ENCODE results near the gene ADAMTS19.

The ADAMTS19 gene

GRCh38 chr5:129771058-129771838 is 311.1 kb downstream of the ADAMTS19 start:
- DNase-seq (ENCODE audit: low read depth in 2 of 2) = peak; percentile 68 to 71
- TF ChIP-seq, protein P1, sequence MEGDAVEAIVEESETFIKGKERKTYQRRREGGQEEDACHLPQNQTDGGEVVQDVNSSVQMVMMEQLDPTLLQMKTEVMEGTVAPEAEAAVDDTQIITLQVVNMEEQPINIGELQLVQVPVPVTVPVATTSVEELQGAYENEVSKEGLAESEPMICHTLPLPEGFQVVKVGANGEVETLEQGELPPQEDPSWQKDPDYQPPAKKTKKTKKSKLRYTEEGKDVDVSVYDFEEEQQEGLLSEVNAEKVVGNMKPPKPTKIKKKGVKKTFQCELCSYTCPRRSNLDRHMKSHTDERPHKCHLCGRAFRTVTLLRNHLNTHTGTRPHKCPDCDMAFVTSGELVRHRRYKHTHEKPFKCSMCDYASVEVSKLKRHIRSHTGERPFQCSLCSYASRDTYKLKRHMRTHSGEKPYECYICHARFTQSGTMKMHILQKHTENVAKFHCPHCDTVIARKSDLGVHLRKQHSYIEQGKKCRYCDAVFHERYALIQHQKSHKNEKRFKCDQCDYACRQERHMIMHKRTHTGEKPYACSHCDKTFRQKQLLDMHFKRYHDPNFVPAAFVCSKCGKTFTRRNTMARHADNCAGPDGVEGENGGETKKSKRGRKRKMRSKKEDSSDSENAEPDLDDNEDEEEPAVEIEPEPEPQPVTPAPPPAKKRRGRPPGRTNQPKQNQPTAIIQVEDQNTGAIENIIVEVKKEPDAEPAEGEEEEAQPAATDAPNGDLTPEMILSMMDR (IDR thresholded peaks at IDR 0.05; ENCODE audit: low read depth, low read length) = peak; percentile 86
- no peak overlapping the region for H3K4me3 ChIP-seq (replicated peaks in 1 of 2; ENCODE audit: low read depth in 2 of 2, low read length in 2 of 2)

GRCh38 chr5:129773376-129773775 is 313.3 kb downstream of the ADAMTS19 start:
- DNase-seq (ENCODE audit: low read depth in 2 of 2) = no peak
- TF ChIP-seq, protein P1 (IDR thresholded peaks at IDR 0.05; ENCODE audit: low read depth, low read length) = no peak
- no peak overlapping the region for H3K4me3 ChIP-seq (replicated peaks in 1 of 2; ENCODE audit: low read depth in 2 of 2, low read length in 2 of 2)

DNA sequence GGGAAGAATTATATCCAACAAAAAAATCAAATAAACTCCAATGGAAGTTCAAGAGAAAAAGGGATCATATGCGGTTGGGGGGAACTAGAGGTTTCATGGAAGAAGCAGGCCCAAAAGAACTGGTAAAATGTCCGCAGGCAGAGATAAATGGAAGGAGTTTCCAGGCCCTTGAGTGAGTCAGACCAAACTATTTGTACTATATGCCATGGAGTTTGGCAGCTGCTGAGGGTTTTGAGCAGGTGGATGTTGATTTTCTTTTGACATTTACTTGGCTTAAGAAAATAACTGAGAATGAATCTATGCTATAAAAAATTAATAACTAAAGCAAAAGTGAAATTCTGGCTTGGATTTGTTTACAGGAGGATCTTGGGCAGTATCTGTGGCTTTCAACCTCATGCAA is 321.5 kb downstream of the ADAMTS19 start:
- TF ChIP-seq, protein P1 (IDR thresholded peaks at IDR 0.05; ENCODE audit: low read depth, low read length) = no peak

More for the DNA sequence above, 321.5 kb downstream of the ADAMTS19 start:
- no peak overlapping the region for H3K4me3 ChIP-seq (replicated peaks in 1 of 2; ENCODE audit: low read depth in 2 of 2, low read length in 2 of 2)
- no peak for DNase-seq (ENCODE audit: low read depth in 2 of 2)

All from cardiac fibroblast (primary cell).